HG03469 (cell line): Measurements from ENCODE around the gene DOCK3.
"Not testable (repeated sequence)": the region's sequence is repeated elsewhere in the genome, so short reads cannot be mapped to it uniquely, and the experiment has no call there.

Source experiments
- ATAC-seq: cut with Tn5 transposase; IDR thresholded peaks from one replicate; pipeline ENCODE4 v1.9.1; 2021; ENCODE audit warnings: mild to moderate bottlenecking, moderate library complexity, moderate number of reproducible peaks; ENCODE audit not compliant: unreplicated experiment

DOCK3 gene

GRCh38 chr3:51075221-51075775 lies 400.6 kb downstream of the DOCK3 start:
- no peak for ATAC-seq

GRCh38 chr3:51082363-51082762 lies 407.6 kb downstream of the DOCK3 start:
- no peak for ATAC-seq

- ATAC-seq = no peak
Measured at GRCh38 chr3:51083490-51083889, 408.8 kb downstream of the DOCK3 start.

GRCh38 chr3:51092141-51092540 lies 417.4 kb downstream of the DOCK3 start:
- not testable (repeated sequence) for ATAC-seq

- ATAC-seq = not testable (repeated sequence)
Measured at GRCh38 chr3:51094838-51095237, 420.1 kb downstream of the DOCK3 start.

- no peak for ATAC-seq
Measured at GRCh38 chr3:51099794-51100535, 425.2 kb downstream of the DOCK3 start.

GRCh38 chr3:51100536-51100851 lies 425.8 kb downstream of the DOCK3 start:
- ATAC-seq = no peak

GRCh38 chr3:51102396-51102795 lies 427.7 kb downstream of the DOCK3 start:
- ATAC-seq = no peak

- no peak for ATAC-seq
Measured at GRCh38 chr3:51106242-51106876, 431.6 kb downstream of the DOCK3 start.

GRCh38 chr3:51110586-51110985 lies 435.9 kb downstream of the DOCK3 start:
- ATAC-seq = no peak

- ATAC-seq = no peak
Measured at GRCh38 chr3:51122944-51123343, 448.2 kb downstream of the DOCK3 start.

GRCh38 chr3:51123531-51123930 lies 448.8 kb downstream of the DOCK3 start:
- ATAC-seq = no peak

- not testable (repeated sequence) for ATAC-seq
Measured at GRCh38 chr3:51131607-51132006, 456.9 kb downstream of the DOCK3 start.

GRCh38 chr3:51137715-51138114 lies 463.0 kb downstream of the DOCK3 start:
- no peak for ATAC-seq

GRCh38 chr3:51139616-51140015 lies 464.9 kb downstream of the DOCK3 start:
- no peak for ATAC-seq

GRCh38 chr3:51141573-51141972 lies 466.8 kb downstream of the DOCK3 start:
- ATAC-seq = no peak

- no peak for ATAC-seq
Measured at GRCh38 chr3:51145811-51146585, 471.3 kb downstream of the DOCK3 start.

- no peak for ATAC-seq
Measured at GRCh38 chr3:51146781-51147180, 472.1 kb downstream of the DOCK3 start.

- no peak for ATAC-seq
Measured at GRCh38 chr3:51156147-51156546, 481.4 kb downstream of the DOCK3 start.

GRCh38 chr3:51163051-51163450 lies 488.3 kb downstream of the DOCK3 start:
- ATAC-seq = no peak

- no peak for ATAC-seq
Measured at GRCh38 chr3:51173518-51174271, 499.0 kb downstream of the DOCK3 start.
